ENCODE measurements around the gene GRM3. TPM values are rescaled to one million over a fixed set of nuclear protein-coding genes. Genes with fewer than 3 reads are reported as not detected.
A peak's percentile ranks its signal among the peaks of the same experiment; 100 is the strongest.

GRM3 gene
- total and polyA plus RNA-seq, 4 donors = 0.17 TPM; not detected in 3

GRCh38 chr7:86778271-86778670 lies 134.6 kb downstream of the GRM3 start:
- no peaks in the 10 kb centered on the region for H3K9me3 ChIP-seq (ENCODE audit: control insufficient read depth in 4 of 4, insufficient read depth in 3 of 4, low read length in 3 of 4)
- no peaks in the 10 kb centered on the region for H3K4me1 ChIP-seq (ENCODE audit: control insufficient read depth in 5 of 5, insufficient read depth in 5 of 5, low read length in 5 of 5)
- H3K27me3 ChIP-seq (ENCODE audit: control insufficient read depth in 3 of 3, insufficient read depth in 3 of 3, low read length in 2 of 3) = no peaks in the 10 kb centered on the region
- ATAC-seq (ENCODE audit: insufficient read depth, low FRiP score) = no peak
- no peak overlapping the region for H3K9ac ChIP-seq (ENCODE audit: insufficient read depth in 1 of 2, low read length in 2 of 2)
- no peak overlapping the region for H3K4me3 ChIP-seq
- H3K27ac ChIP-seq (ENCODE audit: low read depth in 1 of 2, low read length in 1 of 2) = no peak overlapping the region
- TF ChIP-seq CTCF (IDR thresholded peaks at IDR 0.05; ENCODE audit: control extremely low read depth, extremely low read depth) = no peak
- peak in 2 of 3 donors; percentile 7 to 10 for DNase-seq
- no peaks in the 10 kb centered on the region for H3K36me3 ChIP-seq (ENCODE audit: control insufficient read depth in 4 of 4, insufficient read depth in 4 of 4, low read length in 4 of 4)

- ATAC-seq (ENCODE audit: insufficient read depth, low FRiP score) (no peak), DNase-seq (no peak)
- H3K9me3 ChIP-seq (ENCODE audit: control insufficient read depth in 4 of 4, insufficient read depth in 3 of 4, low read length in 3 of 4) = peaks cover 0 to 6% (median 0%) of the 10 kb centered on the region in 4 donors
- TF ChIP-seq CTCF (IDR thresholded peaks at IDR 0.05; ENCODE audit: control extremely low read depth, extremely low read depth) = no peak
- no peak overlapping the region for H3K27ac ChIP-seq (ENCODE audit: low read depth in 1 of 2, low read length in 1 of 2)
- H3K36me3 ChIP-seq (ENCODE audit: control insufficient read depth in 4 of 4, insufficient read depth in 4 of 4, low read length in 4 of 4) = no peaks in the 10 kb centered on the region
- no peak overlapping the region for H3K4me3 ChIP-seq
- H3K27me3 ChIP-seq (ENCODE audit: control insufficient read depth in 3 of 3, insufficient read depth in 3 of 3, low read length in 2 of 3) = no peaks in the 10 kb centered on the region
- no peak overlapping the region for H3K9ac ChIP-seq (ENCODE audit: insufficient read depth in 1 of 2, low read length in 2 of 2)
- WGBS, 2 donors = 74 to 80% methylated on average over 2 of the region's 2 CpGs
- no peaks in the 10 kb centered on the region for H3K4me1 ChIP-seq (ENCODE audit: control insufficient read depth in 5 of 5, insufficient read depth in 5 of 5, low read length in 5 of 5)
Measured at GRCh38 chr7:86784765-86785164, 141.1 kb downstream of the GRM3 start.

- Histone ChIP-seq H3K4me3 (no peak overlapping the region), H3K9me3 (ENCODE audit: control insufficient read depth in 4 of 4, insufficient read depth in 3 of 4, low read length in 3 of 4) (peaks cover 0 to 6% (median 0%) of the 10 kb centered on the region in 4 donors), H3K9ac (ENCODE audit: insufficient read depth in 1 of 2, low read length in 2 of 2) (no peak overlapping the region), H3K4me1 (ENCODE audit: control insufficient read depth in 5 of 5, insufficient read depth in 5 of 5, low read length in 5 of 5) (no peaks in the 10 kb centered on the region), H3K27ac (ENCODE audit: low read depth in 1 of 2, low read length in 1 of 2) (no peak overlapping the region), H3K36me3 (ENCODE audit: control insufficient read depth in 4 of 4, insufficient read depth in 4 of 4, low read length in 4 of 4) (no peaks in the 10 kb centered on the region), H3K27me3 (ENCODE audit: control insufficient read depth in 3 of 3, insufficient read depth in 3 of 3, low read length in 2 of 3) (no peaks in the 10 kb centered on the region)
- 61 to 72% methylated on average over 3 of the region's 3 CpGs for WGBS, 2 donors
- DNase-seq (no peak), ATAC-seq (ENCODE audit: insufficient read depth, low FRiP score) (no peak)
- no peak for TF ChIP-seq CTCF (IDR thresholded peaks at IDR 0.05; ENCODE audit: control extremely low read depth, extremely low read depth)
Measured at GRCh38 chr7:86785641-86786040, 141.9 kb downstream of the GRM3 start.

GRCh38 chr7:86786376-86786775 lies 142.7 kb downstream of the GRM3 start:
- H3K4me3 ChIP-seq = no peak overlapping the region
- no peak overlapping the region for H3K9ac ChIP-seq (ENCODE audit: insufficient read depth in 1 of 2, low read length in 2 of 2)
- TF ChIP-seq CTCF (IDR thresholded peaks at IDR 0.05; ENCODE audit: control extremely low read depth, extremely low read depth) = no peak
- H3K9me3 ChIP-seq (ENCODE audit: control insufficient read depth in 4 of 4, insufficient read depth in 3 of 4, low read length in 3 of 4) = peaks cover 0 to 6% (median 0%) of the 10 kb centered on the region in 4 donors
- WGBS, 2 donors = 98 to 99% methylated on average over 36 of the region's 36 CpGs
- no peak for ATAC-seq (ENCODE audit: insufficient read depth, low FRiP score)
- H3K36me3 ChIP-seq (ENCODE audit: control insufficient read depth in 4 of 4, insufficient read depth in 4 of 4, low read length in 4 of 4) = no peaks in the 10 kb centered on the region
- H3K27me3 ChIP-seq (ENCODE audit: control insufficient read depth in 3 of 3, insufficient read depth in 3 of 3, low read length in 2 of 3) = no peaks in the 10 kb centered on the region
- DNase-seq = no peak
- no peaks in the 10 kb centered on the region for H3K4me1 ChIP-seq (ENCODE audit: control insufficient read depth in 5 of 5, insufficient read depth in 5 of 5, low read length in 5 of 5)
- H3K27ac ChIP-seq (ENCODE audit: low read depth in 1 of 2, low read length in 1 of 2) = no peak overlapping the region
